ENCODE results near the gene DHRS1. TPM values are rescaled to one million over a fixed set of nuclear protein-coding genes. Genes with fewer than 3 reads are reported as not detected.
"Not testable (repeated sequence)": the region's sequence is repeated elsewhere in the genome, so short reads cannot be mapped to it uniquely, and the experiment has no call there.

The DHRS1 gene
- total and polyA plus RNA-seq, 2 of the 4 experiments (the other 2 are of a cell fraction): 15.8 to 38.6 TPM

- Histone ChIP-seq H3K27me3 (ENCODE audit: control insufficient read depth, insufficient read depth, low read length) (no peaks in the 10 kb centered on the region), H2AK9ac (replicated peaks; ENCODE audit: low read depth, low read length, poor library complexity) (no peak overlapping the region), H2BK15ac (ENCODE audit: low read depth, low read length) (no peak overlapping the region), H2AFZ (replicated peaks; ENCODE audit: low read length, poor library complexity) (peak overlapping the region; percentile 78), H3K79me1 (ENCODE audit: low read depth in 1 of 2, low read length in 2 of 2) (peaks cover 3 to 8% of the 10 kb centered on the region in 2 experiments; a peak in 3 of 4 replicates), H4K20me1 (ENCODE audit: insufficient read depth, low read length) (no peaks in the 10 kb centered on the region; the same call in 1 of the 2 replicates), H4K5ac (ENCODE audit: low read depth, low read length) (peak overlapping the region; percentile 82), H3K36me3 (ENCODE audit: control insufficient read depth, insufficient read depth, low read length) (no peaks in the 10 kb centered on the region), H2AK5ac (ENCODE audit: low read depth, low read length) (no peak overlapping the region), H3K23ac (ENCODE audit: low read depth, low read length) (no peak overlapping the region), H2BK5ac (ENCODE audit: low read depth, low read length, poor library complexity, severe bottlenecking) (no peak overlapping the region), H4K8ac (ENCODE audit: low read depth in 2 of 2, low read length in 2 of 2) (peak overlapping the region in 1 of 2 experiments; percentile 91; a peak in 3 of 4 replicates), H3K9me1 (ENCODE audit: insufficient read depth, low read length) (peaks cover 14% of the 10 kb centered on the region), H3K4ac (ENCODE audit: low read depth, low read length) (no peak overlapping the region), H3K4me2 (ENCODE audit: low read depth, low read length) (peak overlapping the region; percentile 47; the same call in 1 of the 2 replicates), H2BK120ac (ENCODE audit: low read depth, low read length) (peak overlapping the region; percentile 19; the same call in 1 of the 2 replicates), H3K18ac (ENCODE audit: low read depth, low read length) (peak overlapping the region; percentile 46; the same call in 1 of the 2 replicates), H3K56ac (ENCODE audit: extremely low read depth, insufficient read depth, low read length) (no peak overlapping the region), H3K9me3 (ENCODE audit: control insufficient read depth, insufficient read depth, low read length) (no peaks in the 10 kb centered on the region), H4K91ac (ENCODE audit: insufficient read depth, low read depth, low read length) (no peak overlapping the region), H3K9ac (ENCODE audit: low read depth, low read length) (peak overlapping the region; percentile 51; the same call in 1 of the 2 replicates), H3K27ac (ENCODE audit: insufficient read depth, low read length) (no peak overlapping the region), H3K14ac (replicated peaks; ENCODE audit: low read depth, low read length) (peak overlapping the region; percentile 37; the same call in 1 of the 2 replicates), H3K4me1 (ENCODE audit: control insufficient read depth, insufficient read depth, low read length) (peaks cover 10% of the 10 kb centered on the region), H3K4me3 (ENCODE audit: insufficient read depth, low read depth, low read length) (no peak overlapping the region), H2BK20ac (ENCODE audit: low read depth, low read length) (no peak overlapping the region)
- intact Hi-C loops (cut with micrococcal nuclease): no loop called here
- CTCF ChIA-PET: interaction anchor here (0.6 to 1.0 kb wide), 2 partner anchors 50 to 69 kb away, joined by 3 to 4 read pairs; no protein-coding TSS in a partner anchor
- dilution Hi-C loops (cut with HindIII; ENCODE audit: low sequenced_read_pairs, unreplicated experiment): no loop called here
- ATAC-seq (ENCODE audit: low read depth) (no peak), DNase-seq (peak; percentile 25)
- TF ChIP-seq RFX5 (IDR thresholded peaks at IDR 0.05; ENCODE audit: low read depth, low read length) (no peak), MXI1 (IDR thresholded peaks at IDR 0.05; ENCODE audit: borderline replicate concordance, low read depth, low read length) (no peak)
- no TSS peak for BruUV-seq (replicated peaks)
- in situ Hi-C loops (cut with MboI; ENCODE audit: low sequenced_read_pairs): no loop called here
- WGBS, 2 experiments (ENCODE audit: extremely low coverage in 2 of 2, insufficient read length in 1 of 2): no CpG with 5 or more reads among the region's 3 CpGs
- POLR2A ChIA-PET (ENCODE audit: unreplicated experiment): no interaction called here
Observed at GRCh38 chr14:24246765-24247212, 52.8 kb downstream of the DHRS1 start.

GRCh38 chr14:24245350-24245749 lies 54.2 kb downstream of the DHRS1 start:
- in situ Hi-C loops (cut with MboI; ENCODE audit: low sequenced_read_pairs); POLR2A ChIA-PET (ENCODE audit: unreplicated experiment); BruUV-seq (replicated peaks); H3K4ac ChIP-seq (ENCODE audit: low read depth, low read length); H3K23ac ChIP-seq (ENCODE audit: low read depth, low read length); H3K36me3 ChIP-seq (ENCODE audit: control insufficient read depth, insufficient read depth, low read length); H2BK120ac ChIP-seq (ENCODE audit: low read depth, low read length); H4K91ac ChIP-seq (ENCODE audit: insufficient read depth, low read depth, low read length); H3K27me3 ChIP-seq (ENCODE audit: control insufficient read depth, insufficient read depth, low read length); H3K27ac ChIP-seq (ENCODE audit: insufficient read depth, low read length); H3K9ac ChIP-seq (ENCODE audit: low read depth, low read length); ATAC-seq (ENCODE audit: low read depth); H2AFZ ChIP-seq (replicated peaks; ENCODE audit: low read length, poor library complexity); H2BK5ac ChIP-seq (ENCODE audit: low read depth, low read length, poor library complexity, severe bottlenecking); intact Hi-C loops (cut with micrococcal nuclease); H3K56ac ChIP-seq (ENCODE audit: extremely low read depth, insufficient read depth, low read length); dilution Hi-C loops (cut with HindIII; ENCODE audit: low sequenced_read_pairs, unreplicated experiment); H3K9me3 ChIP-seq (ENCODE audit: control insufficient read depth, insufficient read depth, low read length); H2BK15ac ChIP-seq (ENCODE audit: low read depth, low read length); H2BK20ac ChIP-seq (ENCODE audit: low read depth, low read length); H4K20me1 ChIP-seq (ENCODE audit: insufficient read depth, low read length); H2AK9ac ChIP-seq (replicated peaks; ENCODE audit: low read depth, low read length, poor library complexity); H3K4me2 ChIP-seq (ENCODE audit: low read depth, low read length); H4K8ac ChIP-seq (ENCODE audit: low read depth in 2 of 2, low read length in 2 of 2); H3K18ac ChIP-seq (ENCODE audit: low read depth, low read length); DNase-seq; H3K4me3 ChIP-seq (ENCODE audit: insufficient read depth, low read depth, low read length); H4K5ac ChIP-seq (ENCODE audit: low read depth, low read length); H3K14ac ChIP-seq (replicated peaks; ENCODE audit: low read depth, low read length); H2AK5ac ChIP-seq (ENCODE audit: low read depth, low read length): not testable (repeated sequence)
- Histone ChIP-seq H3K79me1 (ENCODE audit: low read depth in 1 of 2, low read length in 2 of 2) (peaks cover 14 to 20% of the 10 kb centered on the region in 2 experiments), H3K4me1 (ENCODE audit: control insufficient read depth, insufficient read depth, low read length) (peaks cover 10% of the 10 kb centered on the region), H3K9me1 (ENCODE audit: insufficient read depth, low read length) (peaks cover 11% of the 10 kb centered on the region)
- WGBS, 2 experiments (ENCODE audit: extremely low coverage in 2 of 2, insufficient read length in 1 of 2): 100% methylated on average over 5 of the region's 11 CpGs; no CpG with 5 or more reads in 1 of the 2 experiments
- CTCF ChIA-PET: interaction anchor here (1.6 kb wide), 1 partner anchor 52 kb away, joined by 4 read pairs; no protein-coding TSS in a partner anchor
